Measurements from ENCODE around the gene WIPF3.
"Not testable (repeated sequence)": the region's sequence is repeated elsewhere in the genome, so short reads cannot be mapped to it uniquely, and the experiment has no call there.

WIPF3 gene

GRCh38 chr7:29955075-29955792 lies 148.9 kb downstream of the WIPF3 start:
- DNase-seq (ENCODE audit: low read depth) = no peak

- DNase-seq (ENCODE audit: low read depth) = no peak
Observed at GRCh38 chr7:29955799-29956486, 149.6 kb downstream of the WIPF3 start.

GRCh38 chr7:29956487-29956836 lies 150.2 kb downstream of the WIPF3 start:
- no peak for DNase-seq (ENCODE audit: low read depth)

GRCh38 chr7:29957521-29958310 lies 151.4 kb downstream of the WIPF3 start:
- DNase-seq (ENCODE audit: low read depth) = no peak

- no peak for DNase-seq (ENCODE audit: low read depth)
Observed at GRCh38 chr7:29958667-29959358, 152.5 kb downstream of the WIPF3 start.

GRCh38 chr7:29961611-29962010 lies 155.3 kb downstream of the WIPF3 start:
- not testable (repeated sequence) for DNase-seq (ENCODE audit: low read depth)

GRCh38 chr7:29962035-29962434 lies 155.7 kb downstream of the WIPF3 start:
- no peak for DNase-seq (ENCODE audit: low read depth)

- DNase-seq (ENCODE audit: low read depth) = no peak
Observed at GRCh38 chr7:29965030-29965429, 158.7 kb downstream of the WIPF3 start.

Data from stimulated activated CD8-positive, alpha-beta memory T cell treated with anti-CD3 and anti-CD28 coated beads, Interleukin-12 subunit alpha, Interleukin-12 subunit beta, amount 100 ng/mL, for 4 hours (primary cell).